HG03280 (cell line): Measurements from ENCODE around the gene OLFML3.
"Not testable (repeated sequence)": the region's sequence is repeated elsewhere in the genome, so short reads cannot be mapped to it uniquely, and the experiment has no call there.

Experiments used
- ATAC-seq: cut with Tn5 transposase; IDR thresholded peaks from one replicate; pipeline ENCODE4 v1.9.1; 2021; ENCODE audit warnings: mild to moderate bottlenecking, moderate library complexity; ENCODE audit not compliant: unreplicated experiment

Gene OLFML3

DNA sequence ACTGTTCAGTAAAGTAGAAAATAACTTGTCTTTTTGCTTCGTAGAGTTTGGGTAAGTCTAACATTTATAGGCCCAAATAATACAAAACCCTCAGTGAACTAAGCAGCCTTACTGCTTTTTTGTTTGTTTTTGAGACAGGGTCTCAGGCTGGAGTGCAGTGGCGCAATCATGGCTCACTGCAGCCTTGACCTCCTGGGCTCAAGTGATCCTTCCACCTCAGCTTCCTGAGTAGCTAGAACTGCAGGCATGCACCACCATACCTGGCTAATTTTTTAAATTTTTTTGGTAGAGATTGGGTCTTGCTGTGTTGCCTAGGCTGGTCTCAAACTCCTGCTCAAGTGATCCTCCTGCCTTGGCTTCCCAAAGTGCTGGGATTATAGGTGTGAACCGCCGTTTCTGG, 31.1 kb upstream of the OLFML3 start:
- not testable (repeated sequence) for ATAC-seq

DNA sequence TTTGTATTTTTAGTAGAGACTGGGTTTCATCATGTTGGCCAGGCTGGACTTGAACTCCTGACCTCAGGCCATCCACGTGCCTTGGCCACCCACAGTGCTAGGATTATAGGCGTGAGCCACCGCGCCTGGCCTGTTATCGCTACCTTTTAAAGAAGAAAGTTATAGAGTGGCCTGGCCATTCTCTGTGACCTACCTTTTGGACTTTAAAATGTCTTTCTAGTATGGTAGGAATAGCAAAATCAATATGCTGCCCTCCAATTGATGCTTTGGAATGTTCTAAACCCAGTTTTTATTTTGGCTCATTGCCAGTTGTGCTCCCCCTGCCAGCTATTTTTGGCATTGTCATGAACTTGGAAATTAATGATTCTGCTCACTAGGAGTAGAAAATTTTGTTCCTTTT, 30.3 kb upstream of the OLFML3 start:
- no peak for ATAC-seq

DNA sequence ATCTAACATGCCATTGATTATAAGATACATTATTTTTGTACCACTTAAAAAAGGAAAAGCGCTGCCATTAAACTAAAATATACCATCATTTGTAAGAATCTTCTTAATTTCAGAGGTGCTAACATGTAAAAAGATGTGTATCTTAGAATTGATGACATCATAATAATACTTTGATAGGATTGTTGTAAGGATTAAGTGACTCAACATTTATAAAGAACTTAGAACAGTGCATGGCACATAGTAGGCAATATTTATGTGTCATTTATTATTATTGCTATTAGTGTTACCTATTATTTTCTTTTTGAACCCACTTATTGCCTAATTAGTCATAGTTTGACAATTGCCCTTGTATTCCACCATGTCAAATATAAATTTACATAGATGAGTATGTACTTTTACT, 28.4 kb upstream of the OLFML3 start:
- no peak for ATAC-seq

DNA sequence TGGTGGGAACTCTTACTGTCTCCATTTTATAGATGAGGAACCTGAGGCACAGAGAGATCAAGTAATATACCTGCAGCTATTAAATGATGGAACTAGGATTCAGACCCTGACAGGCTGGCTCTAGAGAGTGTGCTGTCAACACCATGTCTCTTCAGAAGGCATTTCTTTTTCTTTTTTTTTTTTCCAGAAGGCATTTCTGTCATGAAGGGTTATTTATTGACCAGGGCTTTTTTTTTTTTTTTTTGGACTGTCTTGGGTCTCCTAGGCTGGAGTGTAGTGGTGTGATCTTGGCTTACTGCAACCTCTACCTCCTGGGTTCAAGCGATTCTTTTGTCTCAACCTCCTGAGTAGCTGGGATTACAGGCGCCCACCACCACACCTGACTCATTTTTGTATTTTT, 27.6 kb upstream of the OLFML3 start:
- ATAC-seq = no peak

DNA sequence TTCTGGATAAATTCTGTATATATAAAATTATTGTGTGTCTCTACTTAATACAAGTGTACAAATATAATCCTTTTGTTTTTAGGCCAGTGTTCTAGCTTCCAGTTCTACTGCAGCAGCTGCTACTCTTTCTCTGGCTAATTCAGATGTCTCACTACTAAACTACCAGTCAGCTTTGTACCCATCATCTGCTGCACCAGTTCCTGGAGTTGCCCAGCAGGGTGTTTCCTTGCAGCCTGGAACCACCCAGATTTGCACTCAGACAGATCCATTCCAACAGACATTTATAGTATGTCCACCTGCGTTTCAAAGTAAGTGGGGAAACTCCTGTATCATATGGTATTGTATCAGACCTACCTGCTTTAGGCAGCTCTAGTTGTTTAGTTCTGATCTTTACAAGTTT, 21.3 kb upstream of the OLFML3 start:
- no peak for ATAC-seq

DNA sequence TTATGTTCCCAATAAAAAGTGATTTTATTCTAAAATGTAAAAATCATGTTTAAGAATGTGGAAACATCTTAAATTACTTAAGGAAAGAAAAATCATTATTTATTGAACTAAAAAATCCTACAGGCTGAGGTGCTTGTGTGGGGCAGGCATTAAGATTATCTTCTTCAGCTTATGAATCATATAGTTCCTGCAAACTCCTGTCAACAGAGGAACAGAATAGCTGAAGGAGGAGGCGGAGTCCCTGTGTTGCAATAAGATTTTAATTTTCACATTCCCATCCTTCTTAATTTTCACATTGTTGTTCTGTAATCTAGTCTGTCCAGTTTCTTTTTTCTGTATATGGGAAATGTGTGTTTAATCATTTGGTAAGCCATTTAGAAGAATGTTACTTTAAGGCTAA, 20.6 kb upstream of the OLFML3 start:
- no peak for ATAC-seq

DNA sequence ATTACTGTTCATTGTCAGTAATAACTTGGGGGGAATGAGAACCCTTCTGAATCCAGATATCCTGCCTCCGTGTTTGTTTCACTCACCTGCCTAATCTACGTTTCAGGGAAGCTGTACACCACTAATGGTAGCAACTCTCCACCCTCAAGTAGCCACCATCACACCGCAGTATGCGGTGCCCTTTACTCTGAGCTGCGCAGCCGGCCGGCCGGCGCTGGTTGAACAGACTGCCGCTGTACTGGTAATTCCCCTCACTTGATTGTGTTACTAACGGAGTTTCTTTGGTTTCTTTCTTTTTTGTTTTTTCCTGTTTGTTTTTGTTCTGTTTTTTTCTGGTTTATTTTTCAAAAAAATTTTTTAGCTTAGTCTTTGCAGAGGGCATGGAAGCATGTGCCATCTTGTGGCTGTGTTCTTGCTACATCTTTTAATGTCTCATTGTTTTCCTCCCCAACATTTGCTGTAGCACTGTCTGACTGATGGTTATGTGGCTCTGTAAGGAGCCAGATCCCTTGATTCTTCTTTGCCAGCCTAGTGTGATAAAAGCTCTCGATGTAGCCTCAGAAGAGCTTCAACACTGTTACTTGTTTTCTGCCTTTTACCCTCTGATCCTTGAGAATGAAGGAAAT, 15.9 kb upstream of the OLFML3 start:
- ATAC-seq = no peak

DNA sequence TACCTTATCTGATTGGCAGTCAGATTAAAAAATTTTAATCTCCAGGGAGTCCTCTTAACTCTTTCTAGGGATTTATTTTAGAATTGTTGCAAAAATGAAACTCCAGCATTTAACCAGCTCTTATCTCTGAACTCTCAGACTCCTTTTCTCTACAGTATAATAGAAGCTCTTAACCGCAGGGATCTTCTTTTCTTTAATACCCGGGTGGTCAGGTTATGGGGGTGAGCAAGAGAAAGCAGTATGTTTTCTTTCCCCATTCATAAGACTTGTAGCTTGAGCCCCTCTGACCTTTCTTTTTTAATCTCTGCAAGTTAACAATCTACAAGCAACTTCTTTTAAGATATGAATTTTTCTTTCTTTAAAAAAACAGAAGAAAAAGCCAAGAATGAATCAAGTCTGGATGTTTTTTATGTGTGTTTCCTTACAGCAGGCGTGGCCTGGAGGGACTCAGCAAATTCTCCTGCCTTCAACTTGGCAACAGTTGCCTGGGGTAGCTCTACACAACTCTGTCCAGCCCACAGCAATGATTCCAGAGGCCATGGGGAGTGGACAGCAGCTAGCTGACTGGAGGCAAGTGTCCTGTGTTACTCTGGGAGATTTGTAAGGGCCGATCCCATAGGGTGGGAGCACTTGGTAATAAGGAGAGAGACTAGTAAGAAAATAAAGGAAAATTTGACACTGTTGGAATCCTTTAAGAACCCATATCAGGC, 13.4 kb upstream of the OLFML3 start:
- no peak for ATAC-seq

DNA sequence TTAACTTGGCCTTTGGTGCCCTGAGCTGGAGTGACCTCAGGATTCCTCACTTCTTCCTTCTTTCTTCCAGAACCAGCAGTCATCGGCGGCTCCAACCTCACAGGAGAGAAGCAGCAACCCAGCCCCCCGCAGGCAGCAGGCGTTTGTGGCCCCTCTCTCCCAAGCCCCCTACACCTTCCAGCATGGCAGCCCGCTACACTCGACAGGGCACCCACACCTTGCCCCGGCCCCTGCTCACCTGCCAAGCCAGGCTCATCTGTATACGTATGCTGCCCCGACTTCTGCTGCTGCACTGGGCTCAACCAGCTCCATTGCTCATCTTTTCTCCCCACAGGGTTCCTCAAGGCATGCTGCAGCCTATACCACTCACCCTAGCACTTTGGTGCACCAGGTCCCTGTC, 6.3 kb upstream of the OLFML3 start:
- ATAC-seq = no peak

DNA sequence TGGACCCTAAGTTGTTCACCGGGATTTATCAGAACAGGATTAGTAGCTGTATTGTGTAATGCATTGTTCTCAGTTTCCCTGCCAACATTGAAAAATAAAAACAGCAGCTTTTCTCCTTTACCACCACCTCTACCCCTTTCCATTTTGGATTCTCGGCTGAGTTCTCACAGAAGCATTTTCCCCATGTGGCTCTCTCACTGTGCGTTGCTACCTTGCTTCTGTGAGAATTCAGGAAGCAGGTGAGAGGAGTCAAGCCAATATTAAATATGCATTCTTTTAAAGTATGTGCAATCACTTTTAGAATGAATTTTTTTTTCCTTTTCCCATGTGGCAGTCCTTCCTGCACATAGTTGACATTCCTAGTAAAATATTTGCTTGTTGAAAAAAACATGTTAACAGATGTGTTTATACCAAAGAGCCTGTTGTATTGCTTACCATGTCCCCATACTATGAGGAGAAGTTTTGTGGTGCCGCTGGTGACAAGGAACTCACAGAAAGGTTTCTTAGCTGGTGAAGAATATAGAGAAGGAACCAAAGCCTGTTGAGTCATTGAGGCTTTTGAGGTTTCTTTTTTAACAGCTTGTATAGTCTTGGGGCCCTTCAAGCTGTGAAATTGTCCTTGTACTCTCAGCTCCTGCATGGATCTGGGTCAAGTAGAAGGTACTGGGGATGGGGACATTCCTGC, 3.9 kb upstream of the OLFML3 start:
- no peak for ATAC-seq

DNA sequence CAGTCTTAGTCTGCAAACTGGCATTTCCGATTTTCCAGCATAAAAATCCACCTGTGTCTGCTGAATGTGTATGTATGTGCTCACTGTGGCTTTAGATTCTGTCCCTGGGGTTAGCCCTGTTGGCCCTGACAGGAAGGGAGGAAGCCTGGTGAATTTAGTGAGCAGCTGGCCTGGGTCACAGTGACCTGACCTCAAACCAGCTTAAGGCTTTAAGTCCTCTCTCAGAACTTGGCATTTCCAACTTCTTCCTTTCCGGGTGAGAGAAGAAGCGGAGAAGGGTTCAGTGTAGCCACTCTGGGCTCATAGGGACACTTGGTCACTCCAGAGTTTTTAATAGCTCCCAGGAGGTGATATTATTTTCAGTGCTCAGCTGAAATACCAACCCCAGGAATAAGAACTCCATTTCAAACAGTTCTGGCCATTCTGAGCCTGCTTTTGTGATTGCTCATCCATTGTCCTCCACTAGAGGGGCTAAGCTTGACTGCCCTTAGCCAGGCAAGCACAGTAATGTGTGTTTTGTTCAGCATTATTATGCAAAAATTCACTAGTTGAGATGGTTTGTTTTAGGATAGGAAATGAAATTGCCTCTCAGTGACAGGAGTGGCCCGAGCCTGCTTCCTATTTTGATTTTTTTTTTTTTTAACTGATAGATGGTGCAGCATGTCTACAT, 2.5 kb upstream of the OLFML3 start:
- ATAC-seq = no peak

DNA sequence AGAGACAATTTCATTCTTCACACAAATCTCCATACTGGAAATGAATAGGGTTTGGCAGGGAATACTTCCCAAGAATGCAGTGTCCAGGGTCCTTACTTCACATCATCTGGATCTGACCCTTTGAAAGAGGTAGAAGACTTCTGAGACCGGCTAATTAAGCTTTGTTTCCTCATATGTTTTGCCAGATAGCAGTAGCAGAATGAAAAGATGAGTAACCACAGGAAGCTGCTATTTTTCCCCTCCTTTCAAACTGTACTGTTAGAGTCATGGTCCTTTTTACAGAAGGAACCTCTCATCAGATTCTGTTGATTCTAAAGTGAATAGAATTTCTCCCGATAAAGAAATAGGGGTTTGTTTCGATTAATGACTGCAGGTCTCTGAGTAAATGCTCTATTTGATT, 1.4 kb upstream of the OLFML3 start:
- ATAC-seq = no peak

DNA sequence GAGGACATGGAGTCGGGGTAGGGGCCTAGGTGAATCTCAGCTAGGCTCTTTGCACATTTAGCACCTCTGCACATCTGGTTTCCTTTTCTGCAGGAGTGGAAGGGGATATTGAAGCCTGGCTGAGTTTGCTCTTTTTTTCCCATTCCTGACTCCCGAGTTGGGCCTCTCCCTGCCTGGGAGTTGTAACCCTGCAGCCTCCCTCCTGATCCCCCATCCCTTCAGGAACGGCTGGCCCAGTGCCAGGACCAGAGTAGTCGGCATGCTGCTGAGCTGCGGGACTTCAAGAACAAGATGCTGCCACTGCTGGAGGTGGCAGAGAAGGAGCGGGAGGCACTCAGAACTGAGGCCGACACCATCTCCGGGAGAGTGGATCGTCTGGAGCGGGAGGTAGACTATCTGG, 836 bp downstream of the OLFML3 start:
- ATAC-seq = no peak

DNA sequence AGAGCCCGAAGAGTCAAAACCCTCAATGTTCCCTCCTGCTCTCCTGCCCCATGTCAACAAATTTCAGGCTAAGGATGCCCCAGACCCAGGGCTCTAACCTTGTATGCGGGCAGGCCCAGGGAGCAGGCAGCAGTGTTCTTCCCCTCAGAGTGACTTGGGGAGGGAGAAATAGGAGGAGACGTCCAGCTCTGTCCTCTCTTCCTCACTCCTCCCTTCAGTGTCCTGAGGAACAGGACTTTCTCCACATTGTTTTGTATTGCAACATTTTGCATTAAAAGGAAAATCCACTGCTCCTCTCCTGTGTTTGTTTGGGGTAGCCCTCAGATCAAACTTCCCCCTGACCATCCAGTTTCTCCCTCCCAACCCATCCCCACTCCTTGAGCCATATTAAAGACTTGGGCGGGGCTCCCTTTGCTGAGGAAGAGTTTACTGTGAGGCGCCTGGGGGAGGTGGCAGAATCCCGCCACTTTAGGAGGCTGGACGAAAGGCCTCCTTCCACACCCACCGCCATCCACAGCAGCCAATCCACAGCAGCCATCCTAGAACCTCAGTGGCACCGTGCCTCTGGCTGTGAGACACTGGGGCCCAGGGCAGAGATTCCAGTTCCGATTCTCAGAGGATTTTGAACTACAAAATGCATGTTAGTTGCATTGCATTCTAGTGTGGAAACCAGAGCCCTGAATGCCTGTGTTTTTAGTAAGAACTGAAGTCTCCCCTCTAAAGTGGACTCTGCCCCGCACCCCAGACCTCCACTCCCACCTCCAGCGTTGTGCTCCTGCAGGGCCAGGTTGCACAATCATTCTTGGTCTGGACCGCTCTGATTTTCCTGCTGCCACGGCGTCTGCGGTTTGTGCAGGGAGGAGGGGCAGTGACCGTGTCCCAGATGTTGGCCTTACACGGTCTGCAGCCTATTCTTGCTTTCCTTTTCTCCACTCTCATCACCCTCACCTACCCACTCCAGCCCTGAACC, 3.0 kb downstream of the OLFML3 start:
- ATAC-seq = no peak

DNA sequence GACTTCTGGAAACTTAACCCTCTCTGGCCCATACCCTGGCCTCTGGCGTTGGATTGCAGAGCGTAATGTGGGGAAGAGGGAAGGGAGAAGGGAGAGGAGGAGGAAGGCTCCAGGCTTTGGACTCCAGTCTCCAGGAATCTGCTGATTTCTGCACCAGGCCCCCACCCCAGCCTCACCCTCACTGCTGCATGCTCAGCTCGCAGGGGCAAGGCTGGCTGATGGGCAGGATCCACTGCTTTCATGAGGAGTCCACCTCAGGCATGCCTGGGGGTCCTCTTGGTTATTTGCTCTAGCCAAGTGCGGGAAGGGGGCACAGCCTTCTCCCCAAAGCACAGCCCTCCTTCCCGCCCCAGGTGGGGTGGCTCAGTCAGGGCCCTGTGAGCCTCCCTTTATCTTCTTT, 3.7 kb downstream of the OLFML3 start:
- no peak for ATAC-seq

DNA sequence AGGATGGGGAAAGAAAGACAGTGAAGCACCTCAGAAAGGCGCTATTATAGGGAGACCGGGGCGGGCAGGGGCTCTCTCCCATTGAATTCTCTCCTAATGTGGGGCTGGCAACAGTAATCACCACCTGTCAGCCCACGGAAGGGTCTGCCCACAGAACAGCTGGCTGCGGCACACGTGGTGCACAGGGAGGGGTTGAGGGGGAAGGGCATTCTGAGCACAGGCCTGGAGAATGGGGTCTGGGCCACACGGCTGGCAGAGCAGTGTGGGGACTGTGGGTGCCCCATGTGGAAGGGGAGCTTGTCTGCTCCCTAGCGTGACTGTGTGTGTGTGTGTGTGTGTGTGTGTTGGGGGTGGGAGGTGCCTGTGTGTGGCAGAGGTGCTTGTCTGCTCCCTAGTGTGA, 4.1 kb downstream of the OLFML3 start:
- no peak for ATAC-seq

DNA sequence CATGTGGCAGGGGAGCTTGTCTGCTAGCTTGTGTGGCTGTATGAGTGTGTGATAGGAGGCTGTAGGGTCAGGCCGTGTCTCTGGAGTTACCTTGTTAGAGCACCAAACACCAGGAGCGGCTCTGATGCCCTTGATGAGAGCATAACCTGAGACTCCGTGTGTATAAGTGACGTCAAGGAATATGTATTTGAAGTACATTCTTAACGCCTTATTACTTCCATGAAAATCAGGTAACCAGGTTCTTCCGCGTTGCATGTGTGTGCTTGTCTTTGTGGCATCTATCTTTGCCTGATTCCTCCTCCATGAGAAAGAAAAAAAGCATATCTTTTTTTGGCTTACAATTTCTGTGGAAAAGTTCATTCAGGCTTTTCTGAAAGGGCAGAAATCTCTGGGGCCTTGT, 4.6 kb downstream of the OLFML3 start:
- ATAC-seq = no peak

DNA sequence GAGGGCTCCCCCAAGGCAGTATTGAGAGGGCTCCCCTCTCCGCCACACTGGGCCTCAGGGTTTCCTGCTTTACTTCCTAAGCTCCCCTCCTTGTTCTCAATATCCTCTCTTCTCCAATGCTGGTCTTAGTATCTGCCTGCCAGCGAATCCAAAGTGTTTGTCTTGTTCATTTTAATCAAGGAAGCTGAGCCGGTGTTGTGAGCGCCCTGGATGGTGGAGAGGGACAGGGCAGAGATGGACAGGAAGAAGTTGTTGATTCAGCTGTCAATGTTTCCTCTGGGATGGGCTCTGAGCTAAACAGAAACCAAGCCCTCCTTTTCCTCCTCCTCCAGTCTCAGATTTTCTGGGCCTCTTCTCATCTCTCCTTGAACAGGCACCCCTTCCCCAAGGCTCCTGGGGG, 5.4 kb downstream of the OLFML3 start:
- ATAC-seq = no peak

DNA sequence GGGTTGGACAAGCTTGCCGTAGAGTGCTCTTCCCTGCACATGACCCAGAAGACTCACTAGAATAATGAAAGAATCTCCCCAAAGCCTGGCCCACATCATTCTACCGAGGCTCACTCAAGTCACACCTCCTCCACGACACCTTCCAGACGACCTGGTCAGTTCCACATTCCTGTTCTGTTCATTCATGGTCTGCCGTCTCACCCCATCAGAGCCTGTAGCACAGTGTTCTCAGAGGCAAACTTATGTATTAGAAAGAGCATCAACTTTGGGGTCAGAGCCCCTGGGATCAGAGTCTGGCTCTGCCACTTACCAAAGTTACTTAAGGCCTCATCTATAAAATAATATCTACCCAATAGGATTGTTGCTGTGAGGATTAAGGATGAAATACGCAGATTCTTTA, 7.5 kb downstream of the OLFML3 start:
- no peak for ATAC-seq

DNA sequence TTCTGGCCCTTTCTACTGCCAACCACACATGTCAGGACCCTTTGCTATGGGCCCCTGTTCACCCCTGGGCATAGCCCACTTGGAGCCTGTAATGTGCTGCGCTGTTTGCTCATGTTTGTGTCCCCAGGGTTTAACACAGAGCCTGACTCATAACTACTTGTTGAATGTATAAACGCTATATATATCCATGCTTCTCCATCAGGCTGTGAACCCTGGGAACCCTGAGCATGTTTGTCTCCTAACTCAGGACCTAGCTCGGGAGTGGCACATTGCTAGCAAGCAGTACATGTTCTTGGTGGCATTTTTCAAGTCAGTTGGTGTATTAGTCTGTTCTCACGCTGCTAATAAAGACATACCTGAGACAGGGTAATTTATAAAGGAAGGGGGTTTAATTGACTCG, 8.0 kb downstream of the OLFML3 start:
- no peak for ATAC-seq

DNA sequence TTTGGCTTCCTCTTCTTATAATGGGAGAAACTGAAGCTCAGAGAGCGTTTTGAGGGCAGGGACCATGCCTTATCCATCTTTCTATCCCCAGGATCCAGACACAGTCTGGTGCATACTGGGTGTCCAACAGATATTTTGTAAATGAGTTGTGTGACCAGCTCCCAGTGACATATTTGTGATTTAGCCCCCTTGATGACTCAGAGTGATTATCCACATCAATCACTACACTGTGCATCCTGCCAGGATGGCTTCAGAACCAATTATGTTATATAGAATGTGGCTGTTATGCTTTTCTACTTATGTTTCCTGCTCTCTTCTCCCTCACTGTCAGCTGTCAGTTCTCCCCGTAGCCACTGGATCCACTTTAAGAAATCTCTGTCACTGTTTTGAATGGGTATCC, 11.3 kb downstream of the OLFML3 start:
- ATAC-seq = no peak
